Head of caudate nucleus (tissue), 42 donors: Measurements from ENCODE around the gene ACTL10.
A peak's percentile ranks its signal among the peaks of the same experiment; 100 is the strongest.

Experiments used
- DNase-seq, 42 donors: peaks; one replicate each; pipeline versions ENCODE4 v3.0.0 to v3.0.0-alpha.2; 2020 to 2021; ENCODE audit warnings: mixed read lengths in 7 of 42
- intact Hi-C: fragments of 100-400 bp; cut with DNase I; formaldehyde crosslinking; loops from one replicate; pipeline ENCODE4 v1.15.0; 2022

Gene ACTL10

DNA sequence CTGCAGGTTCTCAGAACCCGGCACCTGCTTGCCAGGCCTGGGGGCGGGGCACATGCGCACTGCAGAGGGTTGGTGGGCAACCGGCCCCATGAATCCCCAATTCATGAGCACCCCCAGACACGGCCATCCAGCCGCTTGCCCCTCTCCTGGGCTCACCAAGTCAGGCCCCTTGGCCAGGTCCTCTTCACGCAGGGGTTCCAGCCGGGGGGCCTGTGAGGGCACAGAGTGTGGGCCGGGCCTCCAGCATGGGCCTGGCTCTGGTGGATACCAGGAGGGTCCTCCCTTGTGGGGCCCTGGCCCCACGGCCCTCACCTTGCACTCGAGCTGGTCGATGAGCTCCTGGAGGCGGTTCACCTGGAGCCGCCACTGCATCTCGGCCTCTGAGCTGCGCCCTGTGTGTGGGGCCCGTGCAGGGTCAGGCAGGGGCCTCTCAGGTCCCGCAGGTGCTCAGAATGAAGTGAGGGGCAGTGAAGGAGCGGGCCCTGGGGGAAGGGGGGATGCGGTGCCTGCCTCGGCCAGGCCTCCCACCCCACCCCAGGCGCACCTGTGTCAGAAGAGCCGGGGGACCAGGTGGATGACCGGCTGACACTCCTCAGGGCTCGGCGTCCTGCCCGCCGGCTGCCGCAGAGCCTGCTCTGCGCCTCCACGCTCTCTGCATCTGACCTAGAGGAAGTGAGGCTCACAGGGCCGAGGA lies 7.3 kb upstream of the ACTL10 start:
- intact Hi-C loops = loop anchor here (10.0 kb wide), 1 partner anchor 75 kb away; the partner anchor contains the start of gene ZNF341
- DNase-seq = no peak

GRCh38 chr20:33660035-33660684 lies 6.6 kb upstream of the ACTL10 start:
- intact Hi-C loops = loop anchor here (10.0 kb wide), 1 partner anchor 75 kb away; the partner anchor contains the start of gene ZNF341
- DNase-seq = no peak

DNA sequence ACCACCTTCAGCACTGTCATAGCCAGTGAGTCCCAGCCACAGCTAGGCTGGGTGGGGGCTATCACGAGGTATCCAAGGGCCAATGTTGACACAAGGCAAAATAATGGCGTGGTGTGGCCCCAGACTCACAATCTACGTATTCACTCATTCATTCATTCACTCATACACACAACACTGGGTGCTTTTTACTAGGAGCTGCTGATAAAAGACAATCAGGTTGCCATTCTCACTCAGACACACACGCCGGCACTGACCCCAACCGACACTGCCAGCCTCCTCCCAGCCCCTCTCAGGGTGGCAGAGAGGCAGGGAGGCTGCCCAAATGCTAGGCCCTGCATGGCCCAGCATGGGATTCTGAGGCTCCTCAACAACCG lies 6.1 kb upstream of the ACTL10 start:
- intact Hi-C loops = loop anchor here (10.0 kb wide), 1 partner anchor 74 kb away; the partner anchor contains the start of gene ZNF341
- no peak for DNase-seq

DNA sequence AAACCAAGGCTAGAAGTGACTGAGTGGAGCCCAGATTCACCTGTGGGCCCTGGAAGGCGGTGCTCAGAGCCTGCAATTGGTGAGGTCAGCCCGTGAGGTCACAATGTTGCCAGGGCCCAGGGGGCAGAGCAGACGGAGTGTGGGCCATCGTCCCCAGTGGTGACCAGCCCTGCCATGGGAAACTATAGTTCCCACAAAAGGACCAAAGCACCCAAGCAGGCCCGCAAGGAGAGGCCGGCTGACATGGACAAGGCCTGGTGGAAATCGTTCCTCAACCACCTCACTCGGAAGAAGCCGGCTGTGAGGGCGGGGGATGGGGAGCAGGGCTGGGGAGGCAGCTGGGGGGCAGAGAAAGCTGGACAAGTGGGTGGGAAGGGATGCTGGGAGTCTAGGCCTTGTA lies 4.6 kb upstream of the ACTL10 start, which contains the start of gene C20orf144:
TSS of gene C20orf144 (plus strand) at position 156 of the 400 bp plus-strand sequence. CDS start at position 175, 19 bp downstream.
- intact Hi-C loops = loop anchor here (10.0 kb wide), 1 partner anchor 73 kb away; the partner anchor contains the start of gene ZNF341
- DNase-seq = no peak

DNA sequence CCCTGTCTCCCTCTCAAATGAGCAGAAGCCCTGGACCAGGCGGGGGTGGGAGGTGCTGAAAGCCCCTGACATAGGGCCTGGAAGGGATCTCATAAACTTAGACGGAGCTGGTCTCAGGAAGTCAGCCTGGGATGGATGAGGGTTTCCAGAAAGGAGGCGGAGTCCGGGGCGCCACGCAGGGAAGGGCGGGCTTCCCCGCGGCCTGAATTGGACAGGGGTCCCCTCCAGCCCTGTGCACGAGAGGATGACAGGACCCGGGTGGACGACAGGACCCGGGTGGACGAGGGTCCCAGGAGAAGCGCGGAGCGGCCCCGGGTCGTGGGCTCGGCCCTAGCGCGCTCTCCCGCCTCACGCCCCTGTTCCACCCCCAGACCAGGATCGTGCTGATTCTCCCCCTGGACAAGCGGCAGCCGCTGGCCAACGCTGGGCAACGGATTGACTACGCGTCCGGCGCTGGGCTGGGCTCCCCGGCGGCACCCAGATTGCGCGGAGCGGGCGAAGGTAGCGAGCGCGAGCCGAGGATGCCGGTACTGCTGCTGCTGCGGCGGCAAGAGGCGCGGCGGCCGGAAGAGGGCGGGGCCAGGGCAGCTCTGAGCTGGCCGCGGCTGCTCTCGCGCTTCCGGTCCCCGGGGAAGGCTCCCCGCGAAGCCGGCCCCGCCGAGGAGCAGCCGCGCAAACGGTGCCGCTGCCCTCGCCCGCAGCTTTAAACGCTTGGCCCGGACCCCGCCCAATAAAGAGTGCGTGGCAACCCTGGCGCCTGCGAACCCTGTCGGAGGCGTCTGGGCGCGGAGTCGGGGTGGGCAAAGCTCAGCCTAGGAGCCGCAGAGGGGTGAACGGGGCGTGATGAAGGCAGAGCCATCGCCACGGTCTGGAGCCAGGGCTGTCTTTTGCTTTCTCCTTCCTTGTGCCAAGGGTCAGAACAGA lies 3.3 kb upstream of the ACTL10 start:
- peak in 41 of 42 donors; percentile 59 to 93 (median 85) for DNase-seq
- intact Hi-C loops = loop anchor here (10.0 kb wide), 1 partner anchor 71 kb away; the partner anchor contains the start of gene ZNF341

DNA sequence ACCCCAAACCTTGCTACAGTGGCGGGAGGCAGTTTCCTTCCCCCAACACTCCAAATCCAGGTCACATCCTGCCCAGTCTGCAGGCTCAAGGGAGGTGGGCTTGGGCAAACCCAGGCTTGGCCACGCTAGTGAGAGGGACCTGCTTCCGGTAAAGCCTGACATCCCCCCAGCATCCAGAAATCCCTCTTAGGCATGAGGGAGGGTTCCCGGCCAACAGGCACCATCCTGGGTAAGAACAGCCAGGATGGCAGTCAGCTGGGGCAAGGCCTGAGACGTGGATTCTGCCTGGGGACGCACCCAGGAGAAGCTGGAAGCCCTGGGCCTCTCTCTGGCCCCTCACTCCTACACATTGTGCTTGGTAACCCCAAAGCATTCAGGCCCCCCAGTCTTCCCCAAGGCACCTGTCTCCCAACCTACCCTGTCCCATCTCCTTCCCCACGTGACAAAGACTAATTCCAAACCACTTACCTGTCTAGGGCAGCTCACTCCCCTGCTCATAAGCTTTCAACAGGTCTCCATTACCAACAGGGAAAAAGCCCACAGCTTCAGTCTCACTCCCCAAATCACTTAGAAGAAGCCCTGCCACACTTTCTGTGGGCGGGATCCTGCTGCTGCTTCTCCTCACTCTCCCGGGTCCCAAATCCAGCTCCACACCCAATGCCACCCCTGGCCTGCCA lies 2.5 kb upstream of the ACTL10 start:
- intact Hi-C loops = loop anchor here (10.0 kb wide), 1 partner anchor 71 kb away; the partner anchor contains the start of gene ZNF341
- no peak for DNase-seq

DNA sequence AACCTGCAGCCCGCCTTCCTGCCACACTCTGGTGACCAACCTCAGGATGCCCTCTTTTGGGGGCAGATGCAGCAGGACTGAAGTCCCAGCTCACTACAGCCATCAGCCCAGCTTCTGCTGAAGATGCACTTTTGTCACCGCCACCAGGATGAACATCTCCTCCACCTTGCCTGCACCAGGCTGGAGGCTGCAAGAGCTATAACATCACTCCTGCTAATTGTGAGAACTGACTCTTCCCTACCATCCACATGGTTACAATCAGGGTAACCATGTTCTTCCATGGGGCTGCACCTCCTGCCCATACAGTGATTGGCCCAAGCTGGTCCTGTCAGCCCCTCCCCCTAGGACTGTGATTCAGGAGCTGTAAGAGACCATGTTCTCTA lies 2.0 kb upstream of the ACTL10 start:
- no peak for DNase-seq
- intact Hi-C loops = loop anchor here (5.0 to 10.0 kb wide), 2 partner anchors 70 to 207 kb away; partner anchors contain the start of gene ZNF341

DNA sequence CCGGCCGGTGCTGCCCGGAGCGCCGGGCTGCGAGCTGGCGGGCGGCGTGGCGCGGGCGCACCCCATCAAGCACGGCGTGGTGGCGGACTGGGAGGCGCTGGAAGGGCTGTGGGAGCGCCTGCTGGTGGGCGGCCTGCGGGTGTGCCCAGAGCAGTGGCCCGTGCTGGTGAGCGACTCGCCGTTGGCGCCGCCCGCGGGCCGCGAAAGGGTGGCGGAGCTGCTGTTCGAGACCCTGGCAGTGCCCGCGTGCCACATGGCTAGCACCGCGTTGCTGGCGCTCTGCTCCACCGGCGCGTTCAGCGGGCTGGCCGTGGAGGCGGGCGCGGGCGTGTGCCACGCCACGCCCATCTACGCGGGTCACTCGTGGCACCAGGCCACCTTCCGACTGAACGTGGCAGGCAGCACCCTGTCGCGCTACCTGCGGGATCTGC lies 517 bp downstream of the ACTL10 start:
- intact Hi-C loops = loop anchor here (5.0 to 10.0 kb wide), 2 partner anchors 68 to 210 kb away; partner anchors contain the start of gene ZNF341
- DNase-seq = peak in 31 of 42 donors; percentile 21 to 71 (median 46)

DNA sequence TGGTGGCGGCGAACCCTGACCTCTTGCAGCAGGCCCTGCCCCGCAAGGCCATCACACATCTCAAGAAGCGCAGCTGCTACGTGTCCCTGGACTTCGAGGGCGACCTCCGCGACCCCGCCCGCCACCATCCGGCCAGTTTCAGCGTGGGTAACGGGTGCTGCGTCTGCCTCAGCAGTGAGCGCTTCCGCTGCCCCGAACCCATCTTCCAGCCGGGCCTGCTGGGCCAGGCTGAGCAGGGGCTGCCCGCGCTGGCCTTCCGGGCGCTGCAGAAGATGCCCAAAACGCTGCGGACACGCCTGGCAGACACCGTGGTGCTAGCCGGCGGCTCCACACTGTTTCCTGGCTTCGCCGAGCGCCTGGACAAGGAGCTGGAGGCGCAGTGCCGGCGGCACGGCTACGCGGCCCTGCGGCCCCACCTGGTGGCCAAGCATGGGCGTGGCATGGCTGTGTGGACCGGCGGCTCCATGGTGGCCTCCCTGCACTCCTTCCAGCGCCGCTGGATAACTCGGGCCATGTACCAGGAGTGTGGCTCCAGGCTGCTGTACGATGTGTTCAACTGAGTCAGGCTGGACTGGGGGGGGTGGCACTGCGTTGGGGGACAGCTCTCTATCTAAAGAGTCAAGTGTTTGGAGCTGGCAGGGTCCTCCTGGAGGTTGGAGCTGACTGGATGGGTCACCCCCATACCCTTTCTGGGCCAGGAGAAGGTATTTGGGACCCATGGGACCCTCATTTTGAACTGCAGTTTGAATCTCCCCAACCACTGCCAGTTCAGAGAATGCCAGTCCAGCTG lies 1.1 kb downstream of the ACTL10 start:
- intact Hi-C loops = loop anchor here (5.0 to 10.0 kb wide), 2 partner anchors 67 to 211 kb away; partner anchors contain the start of gene ZNF341

DNA sequence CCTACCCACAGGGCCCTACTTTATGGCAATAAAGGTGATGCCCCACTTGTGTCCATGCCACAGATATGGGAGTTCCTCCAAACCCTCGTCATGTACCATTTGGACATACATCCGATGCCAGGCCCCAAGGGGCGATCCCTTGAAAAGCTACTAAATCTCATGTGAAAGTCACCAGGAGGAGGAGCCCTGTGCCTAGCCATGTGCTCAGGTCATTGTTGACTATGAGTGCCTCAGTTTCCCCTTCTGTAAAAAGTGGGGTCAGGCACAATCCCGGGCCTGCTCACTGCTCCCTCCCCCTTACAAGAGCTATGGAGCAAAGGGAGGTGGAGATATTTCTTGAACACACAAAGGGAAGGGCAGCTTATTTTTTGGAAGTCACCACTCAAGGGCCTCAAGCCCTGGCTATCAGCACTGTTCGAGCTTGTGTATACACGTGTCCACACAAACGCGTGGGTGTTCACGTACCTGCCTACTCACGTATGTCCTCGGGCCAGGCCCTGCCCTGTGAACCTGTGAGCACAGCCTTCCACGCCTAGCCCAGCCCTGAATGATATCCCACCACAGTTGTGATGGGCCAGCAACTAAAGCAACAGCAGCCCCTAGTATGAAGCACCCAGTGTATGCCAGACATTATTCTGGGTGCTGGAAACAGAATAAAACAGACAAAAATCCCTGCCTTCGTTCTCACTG lies 1.9 kb downstream of the ACTL10 start:
- no peak for DNase-seq
- intact Hi-C loops = loop anchor here (5.0 to 10.0 kb wide), 2 partner anchors 66 to 211 kb away; partner anchors contain the start of gene ZNF341

More for the DNA sequence above, 1.1 kb downstream of the ACTL10 start:
- DNase-seq = peak; percentile 56 to 91 (median 81)

GRCh38 chr20:33669224-33669623 lies 2.5 kb downstream of the ACTL10 start:
- intact Hi-C loops = loop anchor here (5.0 to 10.0 kb wide), 2 partner anchors 66 to 212 kb away; partner anchors contain the start of gene ZNF341

DNA sequence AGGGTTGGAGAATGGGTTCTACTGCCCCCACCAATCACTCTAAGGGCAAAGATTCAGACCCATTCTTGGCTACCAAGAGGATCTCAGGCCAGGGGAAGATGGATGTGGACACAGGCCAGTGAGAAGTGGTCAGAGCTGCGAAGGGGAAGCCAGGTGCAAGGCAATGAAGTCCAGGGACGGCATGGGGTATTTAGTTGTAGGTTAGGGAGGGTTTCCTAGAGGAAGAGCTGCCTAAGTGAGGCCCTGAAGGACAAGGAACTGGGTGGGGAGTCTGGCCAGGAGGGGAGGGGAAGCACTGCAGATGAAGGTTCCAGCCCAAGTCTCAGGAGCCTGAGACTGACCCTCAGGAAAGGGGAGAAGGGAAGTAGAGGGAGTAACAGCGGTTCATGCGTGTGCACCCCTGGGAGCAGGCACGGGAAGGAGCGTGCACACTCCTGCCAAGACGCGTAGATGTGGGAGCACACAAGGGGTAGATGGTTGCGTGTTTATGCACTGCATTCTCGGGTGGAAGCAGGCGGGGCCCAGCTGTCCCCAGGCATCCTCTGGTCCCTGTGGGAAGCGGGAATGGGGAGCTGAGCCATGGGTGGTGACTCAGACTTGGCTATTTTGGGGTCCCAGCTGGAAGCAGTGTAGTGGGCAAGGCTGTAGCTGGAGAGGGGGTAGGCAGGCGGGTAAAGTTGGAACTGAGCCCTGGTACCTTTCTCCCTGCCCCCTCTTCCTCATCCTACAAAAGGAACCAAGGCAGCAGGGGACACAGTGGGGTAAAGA lies 3.3 kb downstream of the ACTL10 start:
- DNase-seq = no peak
- intact Hi-C loops = loop anchor here (5.0 to 10.0 kb wide), 2 partner anchors 65 to 213 kb away; partner anchors contain the start of gene ZNF341

More at GRCh38 chr20:33669224-33669623, 2.5 kb downstream of the ACTL10 start:
- no peak for DNase-seq

DNA sequence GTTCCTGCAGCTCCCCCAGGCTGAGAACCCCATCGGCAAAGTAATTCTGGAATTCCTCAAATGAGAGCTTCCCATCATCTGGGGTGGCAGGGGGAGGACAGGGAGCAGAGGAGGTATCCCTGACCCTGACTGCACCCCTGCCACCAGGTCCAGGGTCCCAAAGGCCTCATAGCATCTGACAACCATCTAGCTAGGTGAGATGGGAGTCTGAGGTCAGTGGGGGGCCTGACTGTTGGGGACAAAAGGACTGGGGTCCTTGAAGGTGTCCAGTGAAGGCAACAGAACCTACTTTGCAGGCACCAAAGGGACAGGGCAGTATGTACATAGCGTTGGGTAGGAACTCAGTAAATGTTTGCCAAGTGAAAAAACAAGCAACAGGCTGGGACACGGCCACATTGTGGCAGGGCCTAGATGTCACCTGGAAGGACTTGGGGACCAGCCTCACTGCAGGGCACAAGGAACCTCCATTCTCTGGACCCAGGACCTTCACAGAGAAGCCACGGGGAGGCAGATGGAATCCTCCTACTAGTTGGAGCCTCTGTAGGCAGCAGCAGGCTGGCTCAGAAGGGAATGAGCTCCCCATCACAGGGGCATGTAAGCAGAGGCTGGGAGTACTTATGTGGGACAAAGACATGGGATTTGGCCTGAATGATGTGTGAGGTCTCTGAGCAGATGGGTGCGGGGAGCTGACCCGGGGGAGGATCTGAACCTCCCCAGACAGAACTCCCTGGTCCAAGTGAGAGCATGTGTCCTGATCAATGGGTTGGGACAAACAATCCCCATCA lies 4.2 kb downstream of the ACTL10 start:
- intact Hi-C loops = no loop called here
- no peak for DNase-seq

DNA sequence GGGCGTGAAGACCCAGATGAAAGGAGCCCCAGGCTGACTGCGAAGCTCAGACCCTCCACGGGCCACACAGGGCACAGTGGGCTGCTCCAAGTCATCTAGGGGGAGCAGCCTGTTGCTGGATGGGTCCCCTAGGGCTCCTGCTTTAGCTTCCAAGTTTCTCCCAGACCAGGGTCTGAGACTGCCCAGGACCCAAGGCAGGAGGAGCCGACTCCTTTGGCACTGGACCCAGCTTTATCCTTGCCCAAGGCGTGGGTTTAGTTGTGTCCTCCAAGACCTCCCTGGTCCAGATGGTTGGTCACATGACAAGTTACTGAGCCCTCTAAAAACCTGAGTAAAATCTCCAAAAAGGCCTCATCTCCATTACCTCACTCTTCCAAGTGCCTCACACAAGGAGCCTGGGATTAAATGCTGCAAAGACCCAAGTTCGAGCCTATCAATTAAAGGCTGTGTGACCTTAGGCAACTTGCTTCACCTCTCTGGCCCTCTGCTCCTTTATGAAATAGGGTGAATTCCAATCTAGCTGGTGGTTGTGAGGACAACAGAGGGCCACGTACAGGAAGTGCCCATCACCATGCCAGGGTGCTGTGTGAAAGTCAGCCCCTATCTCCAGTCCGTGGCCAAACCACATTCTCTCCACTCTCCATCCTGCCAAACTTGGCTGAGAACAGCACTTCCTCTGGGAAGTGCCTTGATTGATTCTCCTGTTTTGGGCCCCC lies 5.0 kb downstream of the ACTL10 start:
- intact Hi-C loops = no loop called here
- DNase-seq = no peak
